ENCODE measurements around the gene AKAP3.

AKAP3 gene

DNA sequence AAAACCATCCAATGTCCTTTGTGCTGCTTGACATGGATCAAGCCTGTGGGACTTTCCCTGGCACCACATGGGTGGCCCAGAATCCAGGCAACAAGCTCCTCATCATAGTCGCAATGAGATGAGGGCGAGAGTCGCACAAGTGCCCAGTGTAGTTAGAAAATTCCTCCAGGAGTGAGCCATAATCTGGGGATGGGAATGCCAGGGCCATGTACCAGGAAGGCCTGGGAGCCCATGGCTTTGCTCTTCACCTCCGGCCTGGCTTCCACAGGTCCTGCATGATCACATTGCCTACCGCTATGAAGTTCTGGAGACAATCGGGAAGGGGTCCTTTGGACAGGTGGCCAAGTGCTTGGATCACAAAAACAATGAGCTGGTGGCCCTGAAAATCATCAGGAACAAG lies 53.0 kb downstream of the AKAP3 start:
- DNase-seq (ENCODE audit: low spot score), result no peak

DNA sequence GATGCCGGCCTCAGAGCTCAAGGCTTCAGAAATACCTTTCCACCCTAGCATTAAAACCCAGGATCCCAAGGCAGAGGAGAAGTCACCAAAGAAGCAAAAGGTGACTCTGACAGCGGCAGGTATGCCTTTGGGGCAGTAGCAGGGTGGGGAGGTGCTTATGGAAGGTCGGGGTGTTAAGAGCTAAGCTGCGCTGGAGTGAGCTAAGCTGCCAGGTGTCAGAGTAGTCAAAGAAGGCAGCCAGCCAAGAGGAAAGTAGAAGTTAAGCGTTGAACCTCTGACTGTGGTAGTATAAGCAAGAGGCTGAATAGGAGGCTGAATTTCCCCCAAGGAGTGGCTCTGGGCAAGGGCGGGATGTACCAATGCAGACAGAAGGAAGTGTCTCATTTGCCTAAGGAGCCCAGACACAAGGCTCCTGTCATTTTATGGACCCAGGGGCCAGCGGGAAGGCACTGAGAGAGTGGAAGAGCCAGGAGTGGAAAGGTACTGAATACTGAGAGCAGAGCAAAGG lies 57.6 kb downstream of the AKAP3 start:
- no peak for DNase-seq (ENCODE audit: low spot score)

DNA sequence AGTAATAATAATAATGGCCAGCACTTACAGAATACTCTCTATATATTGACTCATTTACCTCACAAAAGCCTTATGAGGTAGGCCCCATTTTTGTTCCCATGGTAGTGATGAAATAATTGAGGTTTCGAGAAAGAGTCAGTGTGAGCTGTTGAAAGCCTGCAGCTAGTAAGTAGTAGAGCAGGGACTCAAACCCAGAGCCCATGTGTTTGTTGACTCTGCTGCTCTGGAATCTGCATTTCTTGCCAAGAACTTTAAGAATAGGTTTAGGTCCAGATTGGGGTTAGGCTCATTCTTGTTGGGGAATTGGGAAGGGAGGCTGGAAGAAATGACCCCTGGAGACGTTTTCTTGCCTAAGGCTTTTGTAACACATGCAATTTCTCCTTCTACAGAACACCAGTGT lies 58.9 kb downstream of the AKAP3 start:
- DNase-seq (ENCODE audit: low spot score), result no peak

DNA sequence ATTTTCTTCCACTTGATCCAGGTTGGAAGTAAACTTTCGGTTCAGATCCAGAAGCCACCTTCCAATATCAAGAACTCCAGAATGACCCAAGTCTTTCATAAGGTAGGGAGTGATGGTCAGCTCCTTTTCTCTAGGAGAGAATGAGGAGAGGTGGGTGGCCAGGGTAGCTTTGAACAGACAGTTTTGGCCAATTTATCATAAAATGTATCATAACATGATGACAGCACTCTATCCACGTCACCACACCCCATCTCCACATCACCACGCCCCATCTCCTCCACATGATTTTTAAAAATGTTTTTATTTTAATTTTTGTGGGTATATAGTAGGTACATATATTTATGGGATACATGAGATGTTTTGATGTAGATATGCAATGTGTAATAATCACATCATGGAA lies 59.9 kb downstream of the AKAP3 start:
- DNase-seq (ENCODE audit: low spot score), result no peak

DNA sequence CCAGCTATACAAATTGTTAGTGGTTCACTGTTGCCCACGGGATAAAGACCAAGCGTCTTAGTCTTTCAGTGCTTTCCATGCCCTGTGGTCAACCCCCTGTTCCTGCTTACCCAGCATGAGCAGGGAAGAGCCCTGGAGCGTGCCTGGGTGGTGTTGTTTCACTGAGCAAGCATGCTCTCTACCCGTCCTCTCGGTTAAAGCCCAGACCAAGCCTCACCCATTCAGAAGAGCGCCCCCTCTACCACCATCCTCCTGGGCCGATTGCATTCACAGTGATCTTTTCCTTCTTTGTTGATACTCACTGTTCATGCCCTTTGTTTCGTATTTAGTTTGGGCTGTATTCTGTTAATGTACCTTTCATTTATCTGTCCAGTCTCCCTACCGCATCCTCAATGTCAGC lies 61.7 kb downstream of the AKAP3 start:
- DNase-seq (ENCODE audit: low spot score), result no peak

DNA sequence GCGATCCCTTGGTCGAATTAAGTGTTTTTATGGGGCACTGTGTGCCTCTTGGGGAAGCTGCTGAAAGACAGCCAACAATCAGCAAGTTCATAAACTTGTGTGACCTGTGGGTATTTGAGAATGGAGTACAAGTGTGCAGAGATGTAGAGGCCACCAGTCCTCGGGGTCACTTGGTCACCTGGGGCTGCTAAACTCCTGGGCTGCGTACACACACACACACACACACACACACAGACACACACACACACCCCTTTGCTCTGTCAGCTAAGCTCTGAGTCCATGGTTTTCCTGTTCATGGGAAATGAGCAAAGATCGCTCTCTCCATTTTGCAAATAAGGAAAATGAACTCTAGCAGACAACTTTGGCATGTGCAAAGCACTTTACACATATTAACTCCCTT lies 62.4 kb downstream of the AKAP3 start:
- no peak for DNase-seq (ENCODE audit: low spot score)

DNA sequence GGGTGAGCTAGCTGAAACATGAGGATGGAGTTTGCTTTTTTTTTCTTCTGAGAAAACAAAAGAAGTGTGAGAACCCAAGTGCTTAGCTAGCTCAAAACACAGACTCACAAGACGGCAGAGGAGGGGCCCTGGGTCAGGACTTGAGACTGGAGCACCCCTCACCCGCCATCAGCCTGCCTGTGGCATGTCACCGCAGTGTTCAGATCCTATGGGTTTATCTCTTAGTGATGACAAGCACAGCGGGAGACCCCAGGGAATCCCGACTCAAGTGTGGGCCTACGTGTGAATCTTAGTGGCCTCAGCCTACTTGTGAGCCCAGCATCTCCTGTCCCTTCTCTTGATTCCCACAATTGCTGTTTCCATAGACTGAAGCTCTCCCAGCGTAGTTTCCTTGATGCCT lies 64.0 kb downstream of the AKAP3 start:
- DNase-seq (ENCODE audit: low spot score), result no peak

DNA sequence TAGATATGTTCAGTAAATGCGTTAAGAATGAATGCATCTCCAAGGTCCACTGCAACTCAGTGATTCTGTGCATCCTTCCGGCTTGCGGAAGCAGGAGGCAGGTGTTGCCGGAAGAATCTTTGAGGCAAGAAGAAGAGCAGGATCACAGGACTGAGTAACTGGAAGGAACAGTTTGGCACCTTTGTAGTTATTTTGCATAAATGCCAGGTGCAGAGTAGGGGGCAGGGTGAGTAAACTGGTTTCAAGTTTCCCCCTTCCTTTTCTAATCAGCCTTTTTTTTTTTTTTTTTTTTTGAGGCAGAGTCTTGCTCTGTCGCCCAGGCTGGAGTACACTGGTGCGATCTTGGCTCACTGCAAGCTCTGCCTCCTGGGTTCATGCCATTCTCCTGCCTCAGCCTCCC lies 64.6 kb downstream of the AKAP3 start:
- DNase-seq (ENCODE audit: low spot score), result no peak

DNA sequence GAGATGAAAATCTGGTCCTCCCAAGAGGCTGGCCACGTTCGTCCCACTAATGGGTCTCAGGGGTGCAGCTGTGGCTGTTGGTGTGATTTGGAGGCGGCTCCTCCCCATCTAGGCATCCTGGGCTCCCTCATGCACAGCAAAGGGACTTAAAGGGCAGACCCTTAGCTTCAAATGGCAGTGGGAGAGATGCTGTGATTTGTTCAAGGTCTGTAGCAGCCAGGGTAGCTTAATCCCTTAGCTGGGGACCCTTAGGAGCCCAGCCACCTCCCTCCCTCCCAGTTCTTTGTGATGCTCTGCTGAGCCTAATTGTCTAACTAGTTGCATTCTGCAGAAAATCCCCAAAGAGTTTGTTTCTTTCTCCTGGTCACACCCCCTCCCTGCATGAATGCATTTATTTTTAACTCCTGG lies 68.6 kb downstream of the AKAP3 start:
- DNase-seq (ENCODE audit: low spot score), result no peak

DNA sequence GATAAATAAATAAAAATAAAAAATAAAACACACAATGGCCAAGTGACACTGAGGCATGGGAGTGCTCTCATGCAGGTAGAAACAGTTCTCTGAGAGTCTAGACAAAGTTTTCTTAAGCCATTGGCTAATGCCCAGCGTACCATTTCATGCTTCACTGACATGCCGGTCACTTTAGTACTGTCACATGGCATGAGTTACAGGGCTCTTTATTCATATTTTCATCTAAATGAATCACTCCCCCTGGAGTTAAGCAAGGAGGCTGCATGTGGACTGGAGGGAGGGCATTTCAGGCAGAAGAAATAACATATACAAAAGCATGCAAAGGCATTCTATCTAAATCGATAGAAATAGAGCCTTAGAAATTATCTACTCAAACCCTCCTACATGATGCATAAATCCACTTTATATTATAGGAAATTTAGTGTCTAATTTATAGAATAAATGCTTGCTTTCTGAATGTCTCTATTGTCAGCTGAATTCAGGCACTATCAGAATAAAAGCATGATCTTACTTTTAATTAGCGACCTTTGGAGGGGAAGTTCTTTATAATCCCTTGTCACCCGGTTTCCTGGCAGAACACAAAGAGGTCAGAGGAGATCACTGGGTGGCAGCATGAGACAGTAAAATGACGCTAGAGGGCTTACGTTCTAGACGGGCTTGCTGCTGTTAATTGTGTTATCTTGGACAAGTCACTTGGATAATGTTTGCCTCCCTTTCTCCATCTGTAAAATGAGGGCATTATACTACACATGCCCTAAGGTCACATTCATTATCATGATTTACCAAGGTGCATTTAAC lies 69.3 kb downstream of the AKAP3 start:
- DNase-seq (ENCODE audit: low spot score), result peak; percentile 51

DNA sequence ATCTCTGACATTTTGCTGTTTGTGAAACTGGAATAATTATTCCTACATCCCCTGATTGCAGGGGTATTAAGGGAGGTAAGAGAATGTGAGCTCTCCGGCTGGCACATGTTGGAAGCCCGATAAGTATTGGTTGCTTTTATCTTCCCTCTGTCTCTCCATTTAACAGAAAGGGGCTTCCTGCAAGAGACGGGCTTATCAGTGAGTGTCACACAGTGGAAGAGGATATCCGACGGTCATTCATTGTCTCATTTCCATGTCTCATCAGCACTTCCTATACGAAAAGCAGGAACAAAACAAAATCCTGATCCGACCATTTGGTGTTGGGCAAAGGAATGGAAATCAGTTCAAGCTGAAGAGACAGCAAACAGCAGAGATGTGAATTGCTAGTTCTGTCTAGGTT lies 76.2 kb downstream of the AKAP3 start:
- DNase-seq (ENCODE audit: low spot score), result no peak

DNA sequence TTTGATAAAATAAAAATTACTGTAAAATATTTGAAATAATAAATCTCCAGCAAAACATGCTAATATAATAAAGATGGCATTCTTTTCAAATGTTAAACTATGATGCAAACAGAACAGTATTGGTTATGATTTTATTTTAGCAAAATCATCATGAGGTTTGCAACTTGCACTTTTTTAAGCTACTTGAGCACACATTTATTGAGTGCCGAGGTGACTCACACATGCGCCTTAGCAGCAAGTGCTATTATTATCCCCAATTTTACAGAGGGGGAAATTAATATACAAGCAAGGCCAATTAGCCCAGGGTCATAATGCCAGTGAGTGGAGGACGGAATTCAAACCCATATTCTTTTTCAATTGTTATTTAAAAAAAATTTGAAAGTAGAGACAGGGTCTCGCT lies 79.6 kb downstream of the AKAP3 start:
- DNase-seq (ENCODE audit: low spot score), result no peak

DNA sequence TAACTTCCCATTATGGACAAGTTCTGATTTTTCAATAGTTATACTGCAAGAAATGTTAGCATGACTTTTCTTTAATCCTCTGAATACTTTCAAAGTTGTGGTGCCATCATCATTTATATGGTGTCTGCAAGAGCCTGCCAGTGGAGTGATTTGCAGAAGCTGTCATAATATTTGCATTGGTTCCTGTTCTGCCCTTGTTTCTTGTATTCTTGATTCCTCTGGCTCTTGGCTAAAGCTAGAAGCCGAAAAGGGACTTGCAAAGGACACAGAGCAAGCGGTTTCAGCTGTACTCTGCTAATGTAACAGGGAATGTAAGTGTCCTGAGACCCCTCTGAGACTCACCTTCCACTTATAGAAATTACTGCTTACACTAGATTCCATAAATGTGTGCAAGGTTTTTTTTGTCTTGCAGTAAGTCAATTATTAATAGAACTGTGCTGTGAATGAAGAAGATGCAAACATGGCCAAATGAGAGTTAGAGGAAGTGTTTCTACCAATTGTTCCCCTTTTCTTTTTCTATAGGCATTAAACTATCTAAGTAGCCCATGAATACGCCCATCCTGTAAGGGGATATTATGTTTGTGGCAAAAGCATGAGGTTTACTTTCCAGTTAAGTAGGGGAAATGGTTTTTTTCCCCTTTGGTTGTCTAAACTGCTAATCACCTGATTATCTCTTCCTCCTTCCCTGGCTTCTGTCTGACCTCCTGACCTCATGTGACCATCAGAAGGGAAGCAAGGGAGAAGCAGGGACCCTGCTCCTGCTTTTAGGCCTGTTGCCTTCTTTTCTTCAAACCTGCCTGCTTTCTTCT lies 81.6 kb downstream of the AKAP3 start:
- DNase-seq (ENCODE audit: low spot score), result no peak

DNA sequence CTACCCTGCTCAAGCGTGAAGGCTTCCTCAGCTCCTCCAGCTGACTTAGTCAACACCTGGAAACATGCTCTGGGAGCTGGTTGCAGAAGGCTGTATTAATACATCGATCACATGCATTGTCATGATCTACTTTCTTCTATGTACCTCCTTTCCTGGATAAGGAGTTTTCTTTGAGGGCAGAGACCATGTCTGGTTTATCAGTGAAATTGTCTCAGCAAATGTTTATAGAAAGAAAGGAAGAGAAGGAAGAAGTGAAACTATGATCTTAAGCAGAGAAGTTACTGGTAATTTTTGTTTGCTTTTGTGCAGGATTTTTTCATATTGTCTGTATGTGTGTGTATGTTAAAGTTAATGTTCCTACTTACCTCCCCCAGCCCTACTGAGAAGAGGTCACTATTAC lies 82.4 kb downstream of the AKAP3 start:
- DNase-seq (ENCODE audit: low spot score), result no peak
